ENCODE results near the gene LINC00237.

Gene LINC00237

GRCh38 chr20:21106171-21107017, at the start of gene LINC00237:
TSS of gene LINC00237 (minus strand) at chr20:21106358.
- no peaks in the 10 kb centered on the region for H3K36me3 ChIP-seq
- H3K9ac ChIP-seq, result no peak within 1 kb of the TSS
- no peak within 1 kb of the TSS for H3K27ac ChIP-seq
- peaks cover 26% of the 10 kb centered on the region for H3K4me1 ChIP-seq
- no peak within 1 kb of the TSS; the same call in 1 of the 2 replicates for H3K4me3 ChIP-seq
- no peak for TF ChIP-seq Cebpa-rat (IDR thresholded peaks at IDR 0.05)
- H4K20me1 ChIP-seq, result peaks cover 50% of the 10 kb centered on the region
- peak within 1 kb of the TSS; percentile 29; the same call in 1 of the 2 replicates for H3K4me2 ChIP-seq
- peaks cover 15% of the 10 kb centered on the region for H3K9me3 ChIP-seq
- peaks cover 78% of the 10 kb centered on the region for H3K27me3 ChIP-seq

DNA sequence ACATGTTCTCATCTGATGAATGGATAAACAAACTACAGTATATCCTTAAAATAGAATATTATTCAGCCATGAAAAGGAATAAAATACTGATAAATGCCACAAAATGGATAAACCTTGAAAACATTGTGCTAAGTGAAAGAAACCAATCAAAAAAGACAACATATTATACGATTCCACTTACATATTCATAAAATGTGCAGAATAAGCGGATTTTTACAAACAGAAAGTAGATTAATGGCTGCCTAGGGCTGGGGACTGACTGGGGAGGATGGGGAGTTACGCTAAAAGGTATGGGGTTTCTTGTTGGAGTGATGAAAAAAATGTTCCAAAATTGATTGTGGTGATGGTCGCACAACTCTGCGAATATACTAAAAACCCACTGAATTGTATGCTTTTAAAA, 49.1 kb upstream of the LINC00237 start:
- Histone ChIP-seq H3K9me3 (peaks cover 4% of the 10 kb centered on the region; the same call in 1 of the 2 replicates), H3K27me3 (no peaks in the 10 kb centered on the region), H3K9ac (no peak overlapping the region), H3K27ac (no peak overlapping the region), H4K20me1 (no peaks in the 10 kb centered on the region), H3K4me3 (no peak overlapping the region), H3K4me1 (no peaks in the 10 kb centered on the region), H3K4me2 (no peak overlapping the region), H3K36me3 (peaks cover under 1% of the 10 kb centered on the region; the same call in 1 of the 2 replicates)
- TF ChIP-seq Cebpa-rat (IDR thresholded peaks at IDR 0.05), result no peak

DNA sequence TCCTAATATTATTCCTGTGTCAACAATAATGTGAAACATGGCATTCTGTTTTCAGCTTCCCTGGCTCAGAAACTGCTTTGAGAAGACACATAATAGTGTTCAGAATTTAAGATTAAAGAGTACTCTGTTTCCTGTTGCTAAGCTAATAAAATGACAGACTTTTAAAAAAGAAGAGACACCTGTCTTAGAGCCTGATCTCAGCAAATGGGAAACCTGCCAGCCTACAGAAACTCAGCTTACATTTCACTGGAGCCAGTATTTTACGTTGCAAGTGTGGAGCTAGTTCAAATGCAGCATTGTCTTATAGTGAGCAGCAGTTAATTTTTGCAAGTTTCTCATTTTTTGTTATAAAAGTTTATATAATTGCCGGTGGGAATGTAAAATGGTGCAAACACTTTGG, 48.5 kb upstream of the LINC00237 start:
- peaks cover 4% of the 10 kb centered on the region; the same call in 1 of the 2 replicates for H3K9me3 ChIP-seq
- no peaks in the 10 kb centered on the region for H3K4me1 ChIP-seq
- no peaks in the 10 kb centered on the region for H3K27me3 ChIP-seq
- H3K4me2 ChIP-seq, result no peak overlapping the region
- H3K27ac ChIP-seq, result no peak overlapping the region
- no peak overlapping the region for H3K9ac ChIP-seq
- H3K4me3 ChIP-seq, result no peak overlapping the region
- TF ChIP-seq Cebpa-rat (IDR thresholded peaks at IDR 0.05), result no peak
- no peaks in the 10 kb centered on the region for H4K20me1 ChIP-seq
- H3K36me3 ChIP-seq, result peaks cover 5% of the 10 kb centered on the region; the same call in 1 of the 2 replicates

GRCh38 chr20:21151791-21152190, 45.6 kb upstream of the LINC00237 start:
- no peak overlapping the region for H3K9ac ChIP-seq
- peaks cover 15% of the 10 kb centered on the region for H3K36me3 ChIP-seq
- H3K9me3 ChIP-seq, result peaks cover 4% of the 10 kb centered on the region; the same call in 1 of the 2 replicates
- H3K4me3 ChIP-seq, result no peak overlapping the region
- no peaks in the 10 kb centered on the region for H3K27me3 ChIP-seq
- no peaks in the 10 kb centered on the region for H3K4me1 ChIP-seq
- no peak overlapping the region for H3K27ac ChIP-seq
- H3K4me2 ChIP-seq, result no peak overlapping the region
- H4K20me1 ChIP-seq, result no peaks in the 10 kb centered on the region
- no peak for TF ChIP-seq Cebpa-rat (IDR thresholded peaks at IDR 0.05)

DNA sequence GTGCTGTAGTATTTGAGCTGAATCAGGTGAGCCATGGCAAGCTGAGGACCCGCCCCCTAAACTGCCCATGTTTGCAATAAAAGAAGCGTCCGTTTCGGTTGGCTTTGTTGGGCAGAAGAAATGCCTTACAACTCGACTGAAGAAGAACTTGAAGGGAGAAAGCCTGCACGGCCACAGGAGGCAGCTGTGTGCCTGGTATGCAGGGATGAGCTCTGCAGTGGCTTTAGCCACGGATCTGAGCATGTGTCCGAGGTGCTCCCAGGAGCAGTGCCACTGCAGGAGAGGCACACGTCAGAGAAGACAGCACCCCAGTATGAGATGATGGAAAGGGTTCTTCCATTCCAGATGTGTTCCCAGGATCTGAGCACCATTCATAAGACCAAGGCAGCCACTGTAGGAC, 43.2 kb upstream of the LINC00237 start:
- Histone ChIP-seq H4K20me1 (no peaks in the 10 kb centered on the region), H3K4me3 (no peak overlapping the region), H3K27ac (no peak overlapping the region), H3K27me3 (no peaks in the 10 kb centered on the region), H3K9me3 (no peaks in the 10 kb centered on the region), H3K36me3 (peaks cover 15% of the 10 kb centered on the region), H3K4me2 (no peak overlapping the region), H3K9ac (no peak overlapping the region), H3K4me1 (no peaks in the 10 kb centered on the region)
- TF ChIP-seq Cebpa-rat (IDR thresholded peaks at IDR 0.05), result no peak

- peaks cover 15% of the 10 kb centered on the region for H3K36me3 ChIP-seq
- no peaks in the 10 kb centered on the region for H3K4me1 ChIP-seq
- no peak overlapping the region for H3K4me3 ChIP-seq
- no peaks in the 10 kb centered on the region for H3K27me3 ChIP-seq
- H3K9ac ChIP-seq, result no peak overlapping the region
- no peaks in the 10 kb centered on the region for H3K9me3 ChIP-seq
- no peak for TF ChIP-seq Cebpa-rat (IDR thresholded peaks at IDR 0.05)
- H3K4me2 ChIP-seq, result no peak overlapping the region
- no peak overlapping the region for H3K27ac ChIP-seq
- no peaks in the 10 kb centered on the region for H4K20me1 ChIP-seq
Observed at GRCh38 chr20:21147593-21147992, 41.4 kb upstream of the LINC00237 start.

DNA sequence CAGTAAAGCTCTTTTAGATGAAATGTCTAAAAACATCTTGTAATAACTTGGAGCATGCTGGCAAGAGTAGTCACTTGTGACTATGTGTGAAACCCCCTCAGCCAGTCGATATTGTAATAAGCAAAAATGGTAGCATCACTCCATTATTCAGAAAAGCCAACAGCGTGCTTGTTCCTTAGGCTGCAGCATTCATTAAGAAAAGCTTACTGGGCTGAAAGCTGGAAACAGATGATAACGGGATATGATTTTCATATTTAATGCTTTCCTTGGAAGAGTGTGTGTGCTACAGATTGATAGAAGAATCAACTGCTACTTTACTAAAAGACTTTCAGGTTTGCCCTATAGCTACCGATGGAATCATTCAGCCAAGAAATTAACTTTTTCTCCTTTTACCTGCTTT, 40.1 kb upstream of the LINC00237 start:
- H3K4me3 ChIP-seq, result no peak overlapping the region
- H3K4me2 ChIP-seq, result no peak overlapping the region

DNA sequence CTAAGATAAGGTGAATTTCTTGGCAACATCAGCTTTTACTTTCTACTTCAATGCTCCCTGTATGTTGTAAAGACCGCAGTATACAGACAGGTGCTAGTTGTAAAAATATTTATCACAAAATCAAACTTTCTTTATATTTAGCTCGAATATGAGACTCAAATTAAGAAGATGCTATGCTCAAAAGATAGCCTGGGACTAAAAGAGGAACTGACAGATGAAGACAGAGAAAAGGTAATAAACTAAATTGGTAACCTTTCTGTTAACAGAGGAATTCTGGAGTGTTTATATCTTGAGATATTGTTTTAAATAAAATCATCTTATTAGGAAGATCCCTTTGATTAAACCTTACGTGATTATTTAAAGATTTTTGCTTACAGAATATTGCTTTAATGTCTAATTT, 39.3 kb upstream of the LINC00237 start:
- peaks cover 25% of the 10 kb centered on the region for H3K36me3 ChIP-seq
- H3K4me1 ChIP-seq, result no peaks in the 10 kb centered on the region
- no peaks in the 10 kb centered on the region for H3K27me3 ChIP-seq
- H3K9me3 ChIP-seq, result no peaks in the 10 kb centered on the region
- H3K9ac ChIP-seq, result no peak overlapping the region
- no peak overlapping the region for H3K4me3 ChIP-seq
- H3K27ac ChIP-seq, result no peak overlapping the region
- no peak overlapping the region for H3K4me2 ChIP-seq
- no peak for TF ChIP-seq Cebpa-rat (IDR thresholded peaks at IDR 0.05)
- no peaks in the 10 kb centered on the region for H4K20me1 ChIP-seq

More for the DNA sequence above, 40.1 kb upstream of the LINC00237 start:
- peaks cover 21% of the 10 kb centered on the region for H3K36me3 ChIP-seq
- no peaks in the 10 kb centered on the region for H3K4me1 ChIP-seq
- no peak for TF ChIP-seq Cebpa-rat (IDR thresholded peaks at IDR 0.05)
- no peaks in the 10 kb centered on the region for H4K20me1 ChIP-seq
- H3K9ac ChIP-seq, result no peak overlapping the region
- no peak overlapping the region for H3K27ac ChIP-seq
- H3K27me3 ChIP-seq, result no peaks in the 10 kb centered on the region
- H3K9me3 ChIP-seq, result no peaks in the 10 kb centered on the region

DNA sequence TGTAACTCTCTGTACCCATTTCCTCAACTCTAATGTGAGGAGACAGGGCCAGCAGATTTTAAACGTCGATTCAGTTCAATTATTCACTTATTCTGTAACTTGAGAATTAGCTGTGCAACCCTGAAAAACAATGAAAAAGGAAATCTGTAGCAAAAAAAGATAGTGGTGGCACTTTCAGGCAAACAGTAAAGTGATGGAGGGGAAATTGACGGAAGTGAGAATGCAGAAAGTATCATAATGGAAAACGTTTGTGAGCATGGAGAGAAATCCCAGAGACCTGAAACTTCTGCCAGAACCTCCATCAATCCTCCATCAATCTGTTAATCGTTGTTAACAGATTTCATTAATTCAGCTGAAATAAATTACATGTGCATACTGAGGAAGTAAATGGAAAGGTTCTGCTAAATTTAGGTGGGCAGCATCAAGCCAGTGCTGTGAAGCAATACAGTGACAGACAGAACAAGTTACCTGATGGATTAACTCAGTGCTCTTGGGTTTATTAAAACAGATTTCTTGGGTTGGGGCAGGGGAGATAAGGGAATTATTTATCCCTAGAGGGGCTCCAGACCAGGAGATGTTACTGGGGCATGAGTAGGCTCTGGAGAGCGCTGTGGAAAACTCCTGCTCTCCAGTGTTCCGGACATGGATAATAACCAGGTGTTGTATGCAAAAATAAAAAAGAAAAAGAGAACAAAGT, 37.2 kb upstream of the LINC00237 start:
- H3K9me3 ChIP-seq, result no peaks in the 10 kb centered on the region
- H3K9ac ChIP-seq, result no peak overlapping the region
- no peak overlapping the region for H3K27ac ChIP-seq
- no peak overlapping the region for H3K4me2 ChIP-seq
- H4K20me1 ChIP-seq, result no peaks in the 10 kb centered on the region
- H3K4me3 ChIP-seq, result no peak overlapping the region
- TF ChIP-seq Cebpa-rat (IDR thresholded peaks at IDR 0.05), result no peak
- H3K36me3 ChIP-seq, result peaks cover 16% of the 10 kb centered on the region
- H3K4me1 ChIP-seq, result no peaks in the 10 kb centered on the region
- H3K27me3 ChIP-seq, result no peaks in the 10 kb centered on the region

DNA sequence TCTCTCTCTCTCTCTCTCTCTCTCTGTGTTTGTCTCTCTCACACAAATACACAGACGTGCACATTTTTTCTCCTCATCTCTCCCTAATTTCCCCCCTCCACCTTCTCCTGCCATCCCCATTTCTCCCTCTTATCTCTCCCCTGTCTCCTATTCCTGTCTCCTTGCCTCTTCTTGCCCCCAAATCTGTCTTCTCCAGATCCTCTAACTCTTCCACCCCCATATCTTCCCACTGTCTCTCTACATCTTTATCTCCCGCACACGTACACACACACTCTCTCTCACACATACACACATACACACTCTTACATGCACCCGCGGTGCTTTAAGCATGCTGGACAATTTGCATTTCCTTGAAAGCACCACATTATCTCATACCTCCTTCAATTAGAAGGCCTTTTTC, 35.7 kb upstream of the LINC00237 start:
- H3K4me3 ChIP-seq, result no peak overlapping the region
- no peaks in the 10 kb centered on the region for H3K27me3 ChIP-seq
- no peaks in the 10 kb centered on the region for H3K9me3 ChIP-seq
- H3K4me2 ChIP-seq, result no peak overlapping the region
- no peak overlapping the region for H3K27ac ChIP-seq
- no peak overlapping the region for H3K9ac ChIP-seq
- H4K20me1 ChIP-seq, result no peaks in the 10 kb centered on the region
- no peak for TF ChIP-seq Cebpa-rat (IDR thresholded peaks at IDR 0.05)
- H3K4me1 ChIP-seq, result no peaks in the 10 kb centered on the region
- H3K36me3 ChIP-seq, result peaks cover 26% of the 10 kb centered on the region
